GM21737 (cell line): Measurements from ENCODE around the gene BRIP1.
"Not testable (repeated sequence)": the region's sequence is repeated elsewhere in the genome, so short reads cannot be mapped to it uniquely, and the experiment has no call there.

Experiments
- ATAC-seq: cut with Tn5 transposase; IDR thresholded peaks from one replicate; pipeline ENCODE4 v1.9.1; 2021; ENCODE audit warnings: mild to moderate bottlenecking, moderate library complexity; ENCODE audit not compliant: unreplicated experiment

The BRIP1 gene

GRCh38 chr17:61862975-61863800 is at the start of gene BRIP1:
Gene BRIP1 (minus strand): TSS chr17:61863528. CDS start chr17:61861539, 1,989 bp downstream.
- ATAC-seq: peak; percentile 89

GRCh38 chr17:61908292-61909037 is 45.1 kb upstream of the BRIP1 start:
- ATAC-seq: no peak

DNA sequence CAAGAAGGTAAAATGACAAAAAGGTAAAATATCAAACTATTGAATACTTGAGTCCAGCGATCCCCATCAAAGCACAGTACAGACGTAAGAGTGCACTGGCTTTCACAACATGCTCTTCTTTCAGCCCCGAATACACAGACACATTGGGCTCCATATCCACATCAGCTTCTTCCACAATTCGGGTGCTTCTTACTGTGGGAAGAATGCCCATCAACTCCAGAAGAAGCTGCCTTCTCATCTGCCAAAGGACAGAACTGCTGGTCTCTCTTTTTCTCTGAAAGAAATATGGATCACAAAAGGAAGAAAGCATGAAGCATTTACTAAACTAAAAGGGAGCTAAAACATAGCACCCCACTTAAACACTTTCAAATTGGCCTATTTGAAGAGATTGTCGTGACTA is 44.0 kb upstream of the BRIP1 start:
- ATAC-seq: no peak

DNA sequence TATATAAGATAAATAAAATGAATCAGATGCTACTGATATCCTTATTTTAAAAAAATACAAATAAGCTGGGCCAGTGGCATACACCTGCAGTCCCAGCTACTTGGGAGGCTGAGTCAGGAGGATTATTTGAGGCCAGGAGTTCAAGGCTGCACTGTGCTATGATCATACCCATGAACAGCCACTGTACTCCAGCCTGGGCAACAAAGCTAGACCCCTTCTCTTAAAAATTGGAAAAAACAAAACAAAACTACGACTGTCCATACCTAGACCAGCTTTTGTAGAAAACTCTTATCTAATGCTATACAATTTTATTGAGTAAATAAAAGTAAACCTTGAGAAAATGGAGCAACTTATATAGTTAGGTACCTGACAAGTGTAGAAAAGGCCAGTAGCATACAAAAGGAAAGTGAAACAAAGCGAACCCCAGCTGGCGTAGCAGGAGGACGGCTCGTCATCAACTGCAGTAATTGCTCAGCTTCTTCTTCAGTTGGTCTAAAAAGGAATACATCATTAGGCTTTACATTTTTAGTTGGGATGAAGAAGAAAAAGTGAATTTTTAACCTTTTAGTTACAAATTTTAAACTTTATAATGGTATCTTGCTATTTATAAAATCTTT is 40.9 kb upstream of the BRIP1 start:
- no peak for ATAC-seq

DNA sequence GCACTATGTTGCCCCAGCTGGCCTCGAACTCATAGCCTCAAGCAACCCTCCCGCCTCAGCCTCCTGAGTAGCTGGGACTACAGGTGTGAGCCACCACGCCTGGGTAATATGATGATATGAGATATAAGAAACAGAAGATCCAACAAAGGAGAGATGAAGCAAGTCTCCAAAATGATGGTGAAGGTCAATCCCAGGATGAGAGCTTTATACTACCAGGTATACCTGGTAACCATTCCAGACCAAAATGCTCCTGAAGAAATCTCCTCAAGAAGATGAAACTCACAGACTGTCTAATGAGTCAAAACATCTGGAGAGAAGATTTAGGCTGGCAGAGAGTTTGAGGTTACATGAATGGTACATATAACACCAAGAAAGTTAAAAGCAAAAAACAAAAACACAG is 39.9 kb upstream of the BRIP1 start:
- ATAC-seq: no peak

DNA sequence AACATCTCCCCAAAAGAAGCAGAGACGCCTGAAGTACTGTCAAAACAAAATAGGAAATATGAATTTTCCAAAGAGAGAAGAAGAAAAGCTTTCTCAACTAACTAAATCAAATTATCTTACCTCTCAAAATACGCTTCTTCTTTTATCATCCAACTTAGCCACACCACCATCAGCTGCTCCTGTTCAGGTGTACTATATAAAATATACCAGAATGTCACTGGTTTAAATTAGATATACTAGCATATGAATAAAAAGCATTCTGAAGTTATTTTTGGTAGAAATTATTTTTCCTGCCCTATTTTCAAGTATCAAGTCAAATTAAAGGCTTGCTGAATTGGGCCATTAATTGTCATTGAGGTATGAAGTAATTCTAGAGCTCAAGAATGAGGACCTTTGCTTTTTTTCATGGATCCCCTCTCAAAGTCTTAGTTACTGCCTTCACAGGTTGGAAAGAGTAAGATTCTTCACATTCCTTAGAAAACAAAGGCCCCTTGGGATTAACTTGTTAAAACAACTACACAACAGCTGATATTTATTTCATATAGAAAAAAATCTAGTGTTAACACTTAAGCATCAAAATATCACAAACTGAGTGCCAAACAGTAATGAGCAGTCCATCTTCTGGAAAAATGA is 34.3 kb upstream of the BRIP1 start:
- ATAC-seq: no peak

- ATAC-seq: no peak
Observed at GRCh38 chr17:61895391-61895790, 32.1 kb upstream of the BRIP1 start.

GRCh38 chr17:61894310-61894709 is 31.0 kb upstream of the BRIP1 start:
- not testable (repeated sequence) for ATAC-seq

GRCh38 chr17:61887733-61888132 is 24.4 kb upstream of the BRIP1 start:
- not testable (repeated sequence) for ATAC-seq

DNA sequence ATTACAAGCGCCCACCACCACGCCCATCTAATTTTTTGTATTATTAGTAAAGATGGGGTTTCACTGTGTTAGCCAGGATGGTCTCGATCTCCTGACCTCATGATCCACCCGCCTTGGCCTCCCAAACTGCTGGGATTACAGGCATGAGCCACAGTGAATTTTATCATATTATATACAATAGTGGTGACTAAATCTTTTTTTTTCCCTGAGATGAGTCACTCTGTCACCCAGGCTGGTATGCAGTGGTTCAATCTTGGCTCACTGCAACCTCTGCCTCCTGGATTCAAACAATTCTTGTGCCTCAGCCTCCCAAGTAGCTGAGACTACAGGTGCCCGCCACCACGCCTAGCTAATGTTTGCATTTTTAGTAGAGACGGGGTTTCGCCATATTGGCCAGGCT is 22.5 kb upstream of the BRIP1 start:
- ATAC-seq: not testable (repeated sequence)

- no peak for ATAC-seq
Observed at GRCh38 chr17:61884864-61885263, 21.5 kb upstream of the BRIP1 start.

DNA sequence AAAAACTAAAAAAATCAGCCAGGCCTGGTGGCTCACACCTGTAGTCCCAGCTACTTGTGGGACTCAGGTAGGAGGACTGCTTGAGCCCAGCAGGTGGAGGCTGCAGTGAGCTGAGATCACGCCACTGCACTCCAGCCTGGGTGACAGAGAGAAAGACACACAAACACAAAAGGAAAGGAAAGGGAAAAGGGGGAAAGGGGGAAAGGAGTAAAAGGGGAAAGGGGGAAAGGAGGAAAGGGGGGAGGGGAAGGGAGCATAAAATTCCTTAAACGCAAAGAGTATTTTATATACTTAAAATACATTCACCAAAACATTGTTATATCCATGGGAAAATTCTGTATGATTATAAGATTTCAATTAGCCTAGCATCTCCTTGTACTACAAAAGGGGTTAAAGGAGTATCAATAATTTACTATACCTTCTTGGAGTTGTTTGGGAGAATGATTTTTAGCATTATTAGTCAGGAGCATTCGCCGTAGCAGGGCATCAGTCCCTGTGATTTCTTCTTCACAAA is 17.3 kb upstream of the BRIP1 start:
- ATAC-seq: no peak

DNA sequence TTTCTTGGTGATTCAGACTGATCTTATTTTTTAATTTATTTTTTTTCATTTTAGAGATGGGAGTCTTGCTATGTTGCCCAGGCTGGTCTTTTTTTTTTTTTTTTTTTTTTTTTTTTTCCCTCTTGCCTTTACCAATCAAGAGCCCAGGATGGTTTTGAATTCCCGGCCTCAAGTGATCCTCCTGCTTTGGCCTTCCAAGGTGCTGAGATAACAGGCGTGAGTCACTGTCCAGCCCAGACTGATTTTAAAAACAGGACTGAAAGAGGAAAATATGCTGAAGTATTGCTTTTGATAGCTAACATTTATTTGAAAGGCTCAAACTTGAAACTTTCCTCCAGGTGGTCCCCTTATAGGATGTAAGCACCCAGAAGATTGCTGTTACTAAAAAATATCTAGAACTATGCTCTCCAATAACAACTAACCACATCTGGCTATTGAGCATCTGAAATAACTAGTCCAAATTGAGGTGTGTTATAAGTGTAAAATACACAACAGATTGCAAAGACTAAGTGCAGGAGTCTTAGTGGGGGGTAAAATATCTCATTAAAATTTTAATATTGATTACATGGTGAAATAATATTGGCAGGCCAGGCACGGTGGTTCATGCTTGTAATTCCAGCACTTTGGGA is 15.8 kb upstream of the BRIP1 start:
- no peak for ATAC-seq

DNA sequence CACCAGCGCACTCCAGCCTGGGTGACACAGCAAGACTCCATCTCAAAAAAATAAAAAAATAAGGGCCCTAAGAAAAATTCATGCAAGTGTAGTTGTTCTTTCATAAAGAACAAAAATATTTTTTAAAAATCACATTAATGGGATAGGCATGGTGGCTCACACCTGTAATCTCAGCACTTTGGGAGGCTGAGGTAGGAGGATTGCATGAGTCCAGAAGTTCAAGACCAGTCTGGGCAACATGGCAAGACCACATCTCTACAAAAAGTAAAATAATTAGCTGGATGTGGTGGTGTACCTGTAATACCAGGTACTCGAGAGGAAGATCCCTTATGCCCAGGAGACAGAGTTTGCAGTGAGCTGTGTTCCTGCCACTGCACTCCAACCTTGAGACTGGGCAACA is 15.2 kb upstream of the BRIP1 start:
- ATAC-seq: no peak

DNA sequence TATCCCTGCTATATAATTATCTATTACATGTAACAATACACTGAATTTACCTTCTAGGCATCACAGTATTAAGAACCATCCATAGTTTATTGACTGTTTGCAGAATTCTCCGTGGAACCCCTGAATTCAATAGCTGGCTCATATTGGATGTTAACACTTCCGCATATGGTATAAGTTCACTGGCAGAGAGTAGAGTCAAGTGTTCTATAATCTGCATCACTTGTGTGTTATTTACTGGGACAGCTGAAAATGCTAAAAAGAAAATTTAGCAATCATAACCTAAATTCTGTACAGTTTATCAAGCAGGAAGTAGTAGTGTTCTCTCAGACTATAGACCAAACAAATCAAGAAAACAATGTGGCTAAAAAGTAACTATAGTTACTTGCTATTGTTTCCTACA is 14.5 kb upstream of the BRIP1 start:
- ATAC-seq: no peak

DNA sequence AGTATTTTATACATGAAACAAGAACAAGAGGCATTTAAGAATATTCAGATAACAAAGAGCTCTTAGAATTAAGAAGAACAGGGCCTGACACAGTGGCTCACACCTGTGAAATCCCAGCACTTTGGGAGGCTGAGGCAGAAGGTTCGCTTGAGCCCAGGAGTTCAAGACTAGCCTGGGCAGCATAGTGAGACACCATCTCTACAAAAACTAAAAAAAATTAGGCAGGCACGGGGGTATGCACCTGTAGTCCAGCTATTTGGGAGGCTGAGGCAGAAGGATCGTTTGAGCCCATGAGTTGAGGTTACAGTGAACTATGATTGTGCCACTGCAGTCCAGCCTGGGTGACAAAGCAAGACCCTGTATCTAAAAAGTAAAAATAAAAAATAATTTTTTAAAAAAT is 12.5 kb upstream of the BRIP1 start:
- ATAC-seq: no peak

- ATAC-seq: no peak
Observed at GRCh38 chr17:61875285-61875684, 12.0 kb upstream of the BRIP1 start.

GRCh38 chr17:61874075-61874474 is 10.7 kb upstream of the BRIP1 start:
- ATAC-seq: no peak

DNA sequence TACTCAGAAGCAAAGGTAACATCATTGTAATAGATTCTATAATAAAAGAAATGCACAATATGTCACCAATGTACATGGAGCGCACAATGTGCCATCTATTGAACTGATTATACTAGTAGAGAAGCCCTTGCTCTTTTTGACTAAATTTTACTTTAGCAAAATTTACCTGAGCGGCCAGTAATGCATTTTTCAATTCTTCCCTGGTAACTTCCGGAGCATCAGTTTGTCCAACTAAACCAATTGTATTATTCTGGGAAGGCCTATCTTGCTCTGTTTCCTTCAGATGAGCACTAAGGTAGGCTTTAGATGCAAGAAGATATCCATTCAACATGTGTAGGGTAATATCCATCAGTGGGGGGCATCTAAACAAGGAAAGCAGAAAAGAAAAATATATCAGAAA is 8.8 kb upstream of the BRIP1 start:
- no peak for ATAC-seq

- ATAC-seq: no peak
Observed at GRCh38 chr17:61869138-61869537, 5.8 kb upstream of the BRIP1 start.

GRCh38 chr17:61868074-61868473 is 4.7 kb upstream of the BRIP1 start:
- no peak for ATAC-seq
